Neural cell (in vitro differentiated cells): ENCODE measurements around the gene TRAPPC3.

Experiments
- CTCF ChIP-seq: fragments of 450-650 bp; IDR thresholded peaks from 2 replicates; pipeline ENCODE4 v1.5.1; 2014; ENCODE audit warnings: antibody characterized with exemption, mild to moderate bottlenecking, moderate library complexity; ENCODE audit not compliant: poor library complexity, severe bottlenecking
- EP300 ChIP-seq: fragments of 450-650 bp; conservative IDR thresholded peaks from 2 replicates; pipeline ENCODE4 v1.6.1; 2014; ENCODE audit warnings: antibody characterized with exemption, mild to moderate bottlenecking, moderate library complexity; ENCODE audit not compliant: poor library complexity, severe bottlenecking
- EZH2 ChIP-seq: fragments of 200-600, 300-800 bp; shearing (Covaris generic), sonication (generic); IDR thresholded peaks from 2 replicates; pipeline ENCODE4 v1.6.1; 2014; ENCODE audit warnings: antibody characterized with exemption, low read length, borderline replicate concordance, mild to moderate bottlenecking; ENCODE audit not compliant: insufficient read depth, poor library complexity, severe bottlenecking
- POLR2AphosphoS5 ChIP-seq: IDR thresholded peaks from 2 replicates; pipeline ENCODE4 v1.6.1; 2012
- RAD21 ChIP-seq: fragments of 450-650 bp; conservative IDR thresholded peaks from 2 replicates; pipeline ENCODE4 v1.6.1; 2014; ENCODE audit warnings: antibody characterized with exemption, mild to moderate bottlenecking, moderate library complexity
- REST ChIP-seq: IDR thresholded peaks from 2 replicates; pipeline ENCODE4 v1.6.1; 2012; ENCODE audit warnings: borderline replicate concordance
- TAF1 ChIP-seq: IDR thresholded peaks from 2 replicates; pipeline ENCODE4 v1.6.1; 2012; ENCODE audit warnings: low read depth

GRCh38 chr1:36177589-36178431, 28.5 kb upstream of the TRAPPC3 start:
- TF ChIP-seq POLR2AphosphoS5 (no peak), EZH2 (no peak), REST (no peak), CTCF (no peak), TAF1 (no peak), EP300 (no peak), RAD21 (no peak)
